Left forelimb (tissue), 1 donor: ENCODE measurements around the gene TMED3.
A peak's percentile ranks its signal among the peaks of the same experiment; 100 is the strongest.

Experiments used
- DNase-seq: peaks from one replicate; pipeline ENCODE4 v3.0.0-alpha.2; 2018; ENCODE audit warnings: low spot score

TMED3 gene

GRCh38 chr15:79310985-79311900, at the start of gene TMED3:
TSS of gene TMED3 (plus strand) at chr15:79311112. CDS start at chr15:79311250, 138 bp downstream.
- peak; percentile 86 for DNase-seq

GRCh38 chr15:79261836-79262235, 49.1 kb upstream of the TMED3 start:
- no peak for DNase-seq

- no peak for DNase-seq
Measured at GRCh38 chr15:79265167-79265566, 45.7 kb upstream of the TMED3 start.

- DNase-seq: no peak
Measured at GRCh38 chr15:79265987-79266579, 44.8 kb upstream of the TMED3 start.

- DNase-seq: no peak
Measured at GRCh38 chr15:79282371-79283251, 28.3 kb upstream of the TMED3 start, which contains the start of gene ANKRD34C. TSS of gene ANKRD34C (plus strand) at chr15:79282722. CDS start at chr15:79293285, 10,563 bp downstream.

- peak; percentile 78 for DNase-seq
Measured at GRCh38 chr15:79283252-79284048, 27.5 kb upstream of the TMED3 start.

- DNase-seq: no peak
Measured at GRCh38 chr15:79290642-79291275, 20.2 kb upstream of the TMED3 start.

- DNase-seq: no peak
Measured at GRCh38 chr15:79292011-79292410, 18.9 kb upstream of the TMED3 start.

- DNase-seq: no peak
Measured at GRCh38 chr15:79294075-79294474, 16.8 kb upstream of the TMED3 start.

- no peak for DNase-seq
Measured at GRCh38 chr15:79296583-79296982, 14.3 kb upstream of the TMED3 start.

GRCh38 chr15:79299126-79299840, 11.6 kb upstream of the TMED3 start:
- no peak for DNase-seq

GRCh38 chr15:79299841-79300235, 11.1 kb upstream of the TMED3 start:
- DNase-seq: no peak

GRCh38 chr15:79307251-79307650, 3.7 kb upstream of the TMED3 start:
- no peak for DNase-seq

GRCh38 chr15:79308874-79309273, 2.0 kb upstream of the TMED3 start:
- DNase-seq: no peak

- DNase-seq: no peak
Measured at GRCh38 chr15:79310612-79310984, 314 bp upstream of the TMED3 start.

GRCh38 chr15:79311901-79312553, 1.1 kb downstream of the TMED3 start:
- DNase-seq: no peak

- DNase-seq: no peak
Measured at GRCh38 chr15:79314186-79314585, 3.3 kb downstream of the TMED3 start.

GRCh38 chr15:79314811-79315210, 3.9 kb downstream of the TMED3 start:
- no peak for DNase-seq

- no peak for DNase-seq
Measured at GRCh38 chr15:79315623-79316328, 4.9 kb downstream of the TMED3 start.
